RPMI8226 (cell line): ENCODE data around the gene DNAJB8.

Experiments used
- DNase-seq: peaks from one replicate; pipeline ENCODE4 v3.0.0-alpha.2; 2015

DNAJB8 gene

GRCh38 chr3:128463771-128464170 is 2.9 kb downstream of the DNAJB8 start:
- DNase-seq: no peak

GRCh38 chr3:128463354-128463753 is 3.3 kb downstream of the DNAJB8 start:
- DNase-seq: no peak

GRCh38 chr3:128462931-128463330 is 3.8 kb downstream of the DNAJB8 start:
- DNase-seq: no peak

- DNase-seq: no peak
These were observed 4.3 kb downstream of the DNAJB8 start for GRCh38 chr3:128462341-128462910.

- DNase-seq: no peak
These were observed 5.0 kb downstream of the DNAJB8 start for GRCh38 chr3:128461731-128462130.

- no peak for DNase-seq
These were observed 7.2 kb downstream of the DNAJB8 start for GRCh38 chr3:128459461-128459820.

GRCh38 chr3:128458746-128459460 is 7.8 kb downstream of the DNAJB8 start:
- DNase-seq: no peak

- no peak for DNase-seq
These were observed 8.8 kb downstream of the DNAJB8 start for GRCh38 chr3:128457937-128458336.

GRCh38 chr3:128456776-128457715 is 9.6 kb downstream of the DNAJB8 start:
- no peak for DNase-seq

GRCh38 chr3:128455786-128456748 is 10.6 kb downstream of the DNAJB8 start:
- DNase-seq: peak; percentile 29

GRCh38 chr3:128455116-128455515 is 11.6 kb downstream of the DNAJB8 start:
- no peak for DNase-seq

- no peak for DNase-seq
These were observed 12.4 kb downstream of the DNAJB8 start for GRCh38 chr3:128454310-128454618.

- no peak for DNase-seq
These were observed 13.0 kb downstream of the DNAJB8 start for GRCh38 chr3:128453501-128454309.

- no peak for DNase-seq
These were observed 13.9 kb downstream of the DNAJB8 start for GRCh38 chr3:128452678-128453275.

- DNase-seq: no peak
These were observed 14.6 kb downstream of the DNAJB8 start for GRCh38 chr3:128452120-128452519.

- no peak for DNase-seq
These were observed 17.5 kb downstream of the DNAJB8 start for GRCh38 chr3:128449111-128449638.

- no peak for DNase-seq
These were observed 18.2 kb downstream of the DNAJB8 start for GRCh38 chr3:128448491-128448890.

- DNase-seq: no peak
These were observed 19.1 kb downstream of the DNAJB8 start for GRCh38 chr3:128447561-128448013.

GRCh38 chr3:128446821-128447220 is 19.9 kb downstream of the DNAJB8 start:
- DNase-seq: no peak

GRCh38 chr3:128445357-128445756 is 21.3 kb downstream of the DNAJB8 start:
- DNase-seq: no peak

- no peak for DNase-seq
These were observed 22.9 kb downstream of the DNAJB8 start for GRCh38 chr3:128443771-128444170.
